ENCODE data around the gene HDAC7.

The HDAC7 gene

DNA sequence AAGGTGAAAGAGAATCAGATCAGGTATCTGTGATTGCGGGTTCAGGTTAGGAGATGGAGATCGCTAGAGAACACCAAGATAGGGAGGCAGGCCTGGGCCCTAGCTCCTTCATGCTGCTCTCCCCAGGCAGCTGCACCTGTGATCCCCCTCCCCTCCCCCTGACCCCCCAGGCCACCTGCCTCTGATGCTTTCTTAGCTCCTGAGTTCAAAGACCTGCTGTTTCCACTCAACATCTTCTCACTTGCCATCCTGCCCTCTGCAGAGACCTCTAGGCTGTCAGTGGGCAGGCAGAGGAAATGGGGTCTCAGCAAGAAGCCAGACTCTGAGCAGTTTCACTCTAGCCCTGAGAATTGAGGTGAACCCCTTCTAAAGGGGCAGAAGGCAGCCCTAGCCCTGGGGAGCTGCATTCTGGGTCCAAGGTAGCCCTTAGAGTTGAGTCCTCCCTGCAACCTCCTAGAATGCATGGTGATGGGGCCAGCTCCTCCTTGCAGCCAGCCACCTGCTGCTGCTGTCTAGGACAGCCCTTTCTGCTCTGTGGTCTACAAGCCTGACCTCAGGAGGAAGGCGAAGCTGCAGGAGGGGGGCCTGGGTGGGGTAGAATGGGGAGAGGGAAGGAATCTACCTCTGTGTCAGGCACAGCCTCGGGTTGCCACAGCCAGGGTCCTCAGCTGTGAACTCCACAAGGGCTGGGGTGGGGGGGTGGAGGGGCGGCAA lies 53.0 kb downstream of the HDAC7 start:
- no peaks in the 10 kb centered on the region for H3K27me3 ChIP-seq (ENCODE audit: insufficient read depth, low read depth, severe bottlenecking)
- no peaks in the 10 kb centered on the region for H3K9me3 ChIP-seq (ENCODE audit: severe bottlenecking)
- H3K4me3 ChIP-seq (ENCODE audit: low read depth, low read length) = no peak overlapping the region
- no peak overlapping the region for H3K27ac ChIP-seq
- no peaks in the 10 kb centered on the region for H3K36me3 ChIP-seq
- DNase-seq = no peak
- TF ChIP-seq, protein P1, sequence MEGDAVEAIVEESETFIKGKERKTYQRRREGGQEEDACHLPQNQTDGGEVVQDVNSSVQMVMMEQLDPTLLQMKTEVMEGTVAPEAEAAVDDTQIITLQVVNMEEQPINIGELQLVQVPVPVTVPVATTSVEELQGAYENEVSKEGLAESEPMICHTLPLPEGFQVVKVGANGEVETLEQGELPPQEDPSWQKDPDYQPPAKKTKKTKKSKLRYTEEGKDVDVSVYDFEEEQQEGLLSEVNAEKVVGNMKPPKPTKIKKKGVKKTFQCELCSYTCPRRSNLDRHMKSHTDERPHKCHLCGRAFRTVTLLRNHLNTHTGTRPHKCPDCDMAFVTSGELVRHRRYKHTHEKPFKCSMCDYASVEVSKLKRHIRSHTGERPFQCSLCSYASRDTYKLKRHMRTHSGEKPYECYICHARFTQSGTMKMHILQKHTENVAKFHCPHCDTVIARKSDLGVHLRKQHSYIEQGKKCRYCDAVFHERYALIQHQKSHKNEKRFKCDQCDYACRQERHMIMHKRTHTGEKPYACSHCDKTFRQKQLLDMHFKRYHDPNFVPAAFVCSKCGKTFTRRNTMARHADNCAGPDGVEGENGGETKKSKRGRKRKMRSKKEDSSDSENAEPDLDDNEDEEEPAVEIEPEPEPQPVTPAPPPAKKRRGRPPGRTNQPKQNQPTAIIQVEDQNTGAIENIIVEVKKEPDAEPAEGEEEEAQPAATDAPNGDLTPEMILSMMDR (IDR thresholded peaks at IDR 0.05; ENCODE audit: low read depth, low read length) = no peak

DNA sequence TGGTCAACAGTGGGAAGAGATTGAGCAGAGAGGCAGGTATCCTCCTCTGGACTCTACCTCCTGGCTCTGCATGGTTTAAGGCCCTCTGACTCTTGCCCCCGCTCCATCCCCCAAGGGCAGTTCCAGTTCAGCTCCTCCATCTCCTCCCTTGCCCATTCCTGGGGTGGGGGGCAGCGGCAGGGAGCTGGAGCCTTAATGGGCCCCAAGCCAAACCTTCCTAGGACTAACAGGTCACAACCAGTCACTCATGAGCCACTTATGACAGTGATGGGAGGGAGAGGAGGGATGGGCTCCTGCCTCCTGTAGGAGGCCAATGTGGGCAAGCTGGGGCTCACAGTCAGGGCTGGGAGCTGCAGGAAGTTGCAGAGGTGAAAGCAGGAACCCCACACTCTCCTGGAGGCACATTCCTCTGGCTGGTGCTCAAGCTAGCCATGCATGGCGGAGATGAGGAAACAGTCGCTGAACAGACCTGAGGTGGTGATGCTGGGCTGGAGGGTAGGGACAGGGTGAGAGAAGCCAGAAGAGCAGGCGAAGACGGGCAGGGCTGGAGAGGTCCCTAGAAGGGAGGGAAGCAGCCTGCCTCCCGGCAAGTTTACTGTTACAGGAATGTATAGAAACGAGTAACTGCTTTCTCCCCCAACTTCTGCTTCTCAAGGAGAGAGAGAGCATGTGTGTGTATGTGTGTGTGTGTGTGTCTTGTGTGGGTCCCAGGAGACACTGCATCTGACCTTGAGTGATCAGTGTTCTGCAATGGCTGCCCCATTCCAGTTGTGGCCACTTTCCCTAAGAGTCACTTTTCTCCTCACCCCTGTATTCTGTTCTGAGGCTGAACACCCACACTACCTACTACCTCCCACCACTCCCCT lies 56.0 kb downstream of the HDAC7 start:
- H3K36me3 ChIP-seq = no peaks in the 10 kb centered on the region
- H3K9me3 ChIP-seq (ENCODE audit: severe bottlenecking) = no peaks in the 10 kb centered on the region
- TF ChIP-seq, protein P1 (IDR thresholded peaks at IDR 0.05; ENCODE audit: low read depth, low read length) = no peak
- DNase-seq = no peak
- no peaks in the 10 kb centered on the region for H3K27me3 ChIP-seq (ENCODE audit: insufficient read depth, low read depth, severe bottlenecking)
- H3K27ac ChIP-seq = peak overlapping the region; percentile 58
- no peak overlapping the region for H3K4me3 ChIP-seq (ENCODE audit: low read depth, low read length)

DNA sequence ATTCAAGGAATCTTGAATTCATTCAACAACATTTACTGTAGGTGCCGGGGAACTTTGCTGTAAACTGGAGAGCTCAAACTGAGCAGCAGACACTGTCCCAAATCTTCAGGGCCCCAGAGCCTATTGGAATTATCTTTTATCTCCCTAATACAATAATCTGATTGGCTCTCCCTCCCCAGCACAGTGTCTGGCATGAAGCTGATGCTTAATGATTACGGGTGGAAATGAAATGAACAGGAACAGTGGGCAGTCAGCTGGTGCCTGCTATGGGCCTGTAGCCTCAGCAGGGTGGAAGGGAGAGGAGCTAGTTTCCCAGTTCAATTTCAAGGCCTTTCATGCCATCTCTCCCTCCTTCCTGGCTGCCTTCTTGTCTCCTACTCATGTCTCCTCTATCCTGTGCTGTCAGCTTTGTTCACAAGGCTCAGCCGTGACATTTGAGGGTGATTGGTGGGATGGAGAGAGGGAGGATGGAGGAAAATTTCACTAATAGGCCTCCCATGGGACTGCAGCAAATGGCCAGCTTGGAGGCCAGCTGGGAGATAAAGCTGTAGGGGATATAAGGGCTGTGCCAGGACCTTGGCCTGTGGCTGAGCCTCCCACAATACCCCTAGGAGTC lies 56.7 kb downstream of the HDAC7 start:
- H3K9me3 ChIP-seq (ENCODE audit: severe bottlenecking) = no peaks in the 10 kb centered on the region
- peak; percentile 44 for DNase-seq
- H3K36me3 ChIP-seq = no peaks in the 10 kb centered on the region
- TF ChIP-seq, protein P1 (IDR thresholded peaks at IDR 0.05; ENCODE audit: low read depth, low read length) = no peak
- peak overlapping the region; percentile 58 for H3K27ac ChIP-seq
- no peaks in the 10 kb centered on the region for H3K27me3 ChIP-seq (ENCODE audit: insufficient read depth, low read depth, severe bottlenecking)
- peak overlapping the region; percentile 6; the same call in 1 of the 2 replicates for H3K4me3 ChIP-seq (ENCODE audit: low read depth, low read length)

DNA sequence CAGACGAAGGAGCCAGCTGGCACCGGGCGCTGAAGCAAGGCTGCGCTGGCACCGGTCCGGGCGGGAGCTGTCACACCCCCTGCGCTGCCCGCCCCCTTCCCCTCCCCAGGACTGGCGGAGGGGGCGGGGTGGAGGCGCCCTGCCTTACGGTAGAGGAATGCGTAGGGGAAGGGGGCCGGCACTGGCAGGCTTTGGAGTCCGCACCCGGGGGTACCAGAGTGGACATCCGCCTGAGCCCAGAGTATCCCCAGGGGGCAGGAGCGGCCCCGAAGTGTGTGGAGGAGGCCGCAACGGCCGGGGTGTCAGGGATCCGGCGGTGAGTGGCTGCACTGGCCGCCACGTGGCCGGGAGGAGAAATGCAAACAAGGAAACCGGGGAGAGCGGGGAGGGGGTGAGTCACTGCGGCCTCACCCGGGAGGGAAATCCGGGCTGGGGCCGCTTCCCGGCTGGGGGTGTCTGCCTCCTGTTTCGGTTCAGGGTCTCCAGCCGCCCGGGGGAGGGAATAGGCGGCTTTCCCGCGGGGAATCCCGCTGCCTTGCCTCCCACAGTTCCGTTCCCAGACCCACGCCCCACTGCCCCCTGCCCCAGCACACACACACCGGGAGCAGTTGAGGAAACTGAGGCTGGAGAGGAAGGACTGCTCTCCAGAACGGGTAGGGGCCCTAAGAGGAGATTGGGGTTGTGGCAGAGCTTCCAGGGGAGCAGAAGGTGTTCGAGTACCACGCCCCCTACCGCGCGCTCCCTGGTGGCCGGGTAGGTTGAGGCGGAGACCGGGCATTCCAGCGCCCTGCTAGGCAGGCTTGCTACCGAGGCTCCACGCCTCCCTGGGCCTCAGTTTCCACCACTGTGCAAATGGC lies 60.6 kb downstream of the HDAC7 start, which contains the start of gene RAPGEF3:
TSS of gene RAPGEF3 (minus strand) at position 47 of the 857 bp plus-strand sequence. CDS start 324 bp downstream, outside the sequence.
- Histone ChIP-seq H3K27me3 (ENCODE audit: insufficient read depth, low read depth, severe bottlenecking) (no peaks in the 10 kb centered on the region), H3K27ac (peak within 1 kb of the TSS; percentile 55), H3K4me3 (ENCODE audit: low read depth, low read length) (peak within 1 kb of the TSS; percentile 65), H3K36me3 (no peaks in the 10 kb centered on the region), H3K9me3 (ENCODE audit: severe bottlenecking) (no peaks in the 10 kb centered on the region)
- DNase-seq = peak; percentile 76
- TF ChIP-seq, protein P1 (IDR thresholded peaks at IDR 0.05; ENCODE audit: low read depth, low read length) = peak; percentile 62

DNA sequence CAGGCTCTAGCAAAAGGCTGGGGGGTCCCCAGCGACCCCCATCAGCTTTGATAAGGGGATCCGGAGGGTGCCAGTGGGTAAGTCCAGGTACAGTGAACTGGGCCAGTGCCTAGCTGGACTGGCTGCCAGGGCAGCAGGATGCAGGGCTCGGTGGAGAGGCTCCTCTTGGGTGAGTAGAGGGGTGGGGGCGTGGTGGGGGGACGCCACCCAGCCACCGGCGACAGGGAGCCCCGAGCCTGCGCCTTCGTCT lies 61.2 kb downstream of the HDAC7 start:
- H3K4me3 ChIP-seq (ENCODE audit: low read depth, low read length) = peak overlapping the region; percentile 65
- DNase-seq = no peak
- no peak overlapping the region for H3K27ac ChIP-seq
- H3K9me3 ChIP-seq (ENCODE audit: severe bottlenecking) = no peaks in the 10 kb centered on the region
- no peaks in the 10 kb centered on the region for H3K27me3 ChIP-seq (ENCODE audit: insufficient read depth, low read depth, severe bottlenecking)
- TF ChIP-seq, protein P1 (IDR thresholded peaks at IDR 0.05; ENCODE audit: low read depth, low read length) = no peak
- H3K36me3 ChIP-seq = no peaks in the 10 kb centered on the region
